Skeletal muscle satellite cell (primary cell): ENCODE data around the gene CAMKMT.

Source experiments
- H3K27me3 ChIP-seq: 2 replicates; pipeline ENCODE4 v1.7.0; 2013; ENCODE audit warnings: low read length; ENCODE audit not compliant: control insufficient read depth, insufficient read depth
- H3K36me3 ChIP-seq: 2 replicates; pipeline ENCODE4 v1.7.0; 2013; ENCODE audit warnings: mild to moderate bottlenecking, control low read depth, low read length; ENCODE audit not compliant: insufficient read depth
- H3K4me1 ChIP-seq: 2 replicates; pipeline ENCODE4 v1.7.0; 2013; ENCODE audit warnings: low read length; ENCODE audit not compliant: control insufficient read depth, insufficient read depth
- H3K4me2 ChIP-seq: 2 replicates; pipeline ENCODE4 v1.7.0; 2013; ENCODE audit warnings: mild to moderate bottlenecking, low read length
- H3K4me3 ChIP-seq: 2 replicates; pipeline ENCODE4 v1.7.0; 2013; ENCODE audit warnings: low read length
- H3K9ac ChIP-seq: 2 replicates; pipeline ENCODE4 v1.7.0; 2013; ENCODE audit warnings: mild to moderate bottlenecking, low read depth, low read length, moderate library complexity
- H3K9me3 ChIP-seq: replicated peaks from 2 replicates; pipeline ENCODE4 v1.7.0; 2013; ENCODE audit warnings: mild to moderate bottlenecking, control low read depth, low read length

CAMKMT gene

GRCh38 chr2:44542520-44542919 lies 180.8 kb downstream of the CAMKMT start:
- Histone ChIP-seq H3K9me3 (no peaks in the 10 kb centered on the region), H3K4me1 (no peaks in the 10 kb centered on the region), H3K36me3 (no peaks in the 10 kb centered on the region), H3K4me2 (no peak overlapping the region), H3K27me3 (no peaks in the 10 kb centered on the region), H3K9ac (no peak overlapping the region), H3K4me3 (no peak overlapping the region)

GRCh38 chr2:44543773-44544725 lies 182.3 kb downstream of the CAMKMT start:
- H3K36me3 ChIP-seq: no peaks in the 10 kb centered on the region
- H3K27me3 ChIP-seq: no peaks in the 10 kb centered on the region
- no peak overlapping the region for H3K4me3 ChIP-seq
- no peak overlapping the region for H3K4me2 ChIP-seq
- no peaks in the 10 kb centered on the region for H3K9me3 ChIP-seq
- H3K9ac ChIP-seq: no peak overlapping the region
- peaks cover 12% of the 10 kb centered on the region for H3K4me1 ChIP-seq

DNA sequence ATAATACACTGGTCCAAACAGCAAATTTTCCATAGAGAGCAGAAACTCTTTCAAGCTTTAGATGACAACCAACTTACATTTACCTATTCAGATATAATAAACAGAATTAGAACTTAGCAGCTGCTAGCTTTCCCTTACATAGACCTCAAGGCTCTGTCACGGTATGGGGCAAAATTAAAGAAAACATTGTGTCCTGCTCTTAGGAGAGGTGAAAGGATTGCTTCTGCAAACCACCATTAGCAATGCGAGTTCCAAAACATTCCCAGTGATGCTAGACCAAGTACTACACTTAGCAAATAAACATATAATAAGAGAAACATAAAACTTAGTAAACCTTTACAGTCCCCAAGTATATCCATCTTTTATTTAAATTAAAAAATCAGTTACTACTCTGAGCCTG lies 183.3 kb downstream of the CAMKMT start:
- Histone ChIP-seq H3K27me3 (no peaks in the 10 kb centered on the region), H3K4me1 (peaks cover 22% of the 10 kb centered on the region), H3K4me2 (no peak overlapping the region), H3K9me3 (no peaks in the 10 kb centered on the region), H3K9ac (no peak overlapping the region), H3K36me3 (no peaks in the 10 kb centered on the region), H3K4me3 (no peak overlapping the region)

DNA sequence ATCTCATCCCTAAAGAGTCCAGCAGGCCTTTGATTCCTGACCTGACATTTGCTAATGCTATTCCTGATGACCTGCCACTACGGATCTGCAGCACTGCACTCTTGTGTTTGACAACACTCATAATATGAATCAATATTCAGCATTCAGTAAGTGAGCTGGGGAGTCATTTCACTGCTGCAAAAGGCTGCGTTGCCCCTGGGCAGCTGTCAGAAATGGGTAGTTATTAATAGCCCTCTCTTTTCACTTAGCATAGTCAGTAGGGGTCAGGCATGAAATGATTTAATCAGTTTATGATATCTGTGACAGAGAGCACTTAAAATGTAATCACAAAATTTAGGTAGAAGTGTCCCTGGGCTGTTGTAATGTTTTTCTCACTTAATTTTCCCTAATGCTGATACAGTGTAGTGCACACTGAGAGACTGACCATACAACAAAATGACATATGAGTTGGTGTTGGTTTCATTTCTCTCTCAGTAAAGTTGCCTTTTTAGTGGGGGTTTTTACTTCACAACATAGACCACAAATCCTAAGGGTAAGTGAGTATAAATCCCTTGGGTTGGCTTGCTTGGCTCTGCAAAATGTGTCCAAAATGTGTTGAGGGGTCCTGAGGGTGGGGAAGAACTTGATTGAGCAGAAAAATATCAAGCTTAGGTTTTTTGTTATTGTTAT lies 184.8 kb downstream of the CAMKMT start:
- H3K9me3 ChIP-seq: no peaks in the 10 kb centered on the region
- H3K27me3 ChIP-seq: no peaks in the 10 kb centered on the region
- no peak overlapping the region for H3K4me2 ChIP-seq
- no peak overlapping the region for H3K4me3 ChIP-seq
- H3K36me3 ChIP-seq: no peaks in the 10 kb centered on the region
- H3K4me1 ChIP-seq: peaks cover 29% of the 10 kb centered on the region
- H3K9ac ChIP-seq: no peak overlapping the region

GRCh38 chr2:44547718-44548117 lies 186.0 kb downstream of the CAMKMT start:
- Histone ChIP-seq H3K4me3 (no peak overlapping the region), H3K4me1 (peaks cover 31% of the 10 kb centered on the region), H3K9me3 (no peaks in the 10 kb centered on the region), H3K36me3 (no peaks in the 10 kb centered on the region), H3K4me2 (no peak overlapping the region), H3K27me3 (no peaks in the 10 kb centered on the region), H3K9ac (no peak overlapping the region)

GRCh38 chr2:44548221-44549098 lies 186.7 kb downstream of the CAMKMT start:
- peaks cover 38% of the 10 kb centered on the region for H3K4me1 ChIP-seq
- H3K9ac ChIP-seq: peak overlapping the region; percentile 23
- no peaks in the 10 kb centered on the region for H3K27me3 ChIP-seq
- peak overlapping the region; percentile 35 for H3K4me3 ChIP-seq
- no peaks in the 10 kb centered on the region for H3K36me3 ChIP-seq
- H3K9me3 ChIP-seq: no peaks in the 10 kb centered on the region
- H3K4me2 ChIP-seq: peak overlapping the region; percentile 77

- no peaks in the 10 kb centered on the region for H3K36me3 ChIP-seq
- peak overlapping the region; percentile 77 for H3K4me2 ChIP-seq
- no peaks in the 10 kb centered on the region for H3K27me3 ChIP-seq
- H3K4me3 ChIP-seq: peak overlapping the region; percentile 35
- H3K4me1 ChIP-seq: peaks cover 43% of the 10 kb centered on the region
- peak overlapping the region; percentile 34 for H3K9ac ChIP-seq
- no peaks in the 10 kb centered on the region for H3K9me3 ChIP-seq
Observed at GRCh38 chr2:44549099-44549471, 187.3 kb downstream of the CAMKMT start.

GRCh38 chr2:44549856-44550255 lies 188.1 kb downstream of the CAMKMT start:
- H3K4me1 ChIP-seq: peaks cover 47% of the 10 kb centered on the region
- no peaks in the 10 kb centered on the region for H3K27me3 ChIP-seq
- H3K4me2 ChIP-seq: peak overlapping the region; percentile 45
- H3K4me3 ChIP-seq: peak overlapping the region; percentile 12
- H3K36me3 ChIP-seq: no peaks in the 10 kb centered on the region
- H3K9ac ChIP-seq: peak overlapping the region; percentile 34
- no peaks in the 10 kb centered on the region for H3K9me3 ChIP-seq

DNA sequence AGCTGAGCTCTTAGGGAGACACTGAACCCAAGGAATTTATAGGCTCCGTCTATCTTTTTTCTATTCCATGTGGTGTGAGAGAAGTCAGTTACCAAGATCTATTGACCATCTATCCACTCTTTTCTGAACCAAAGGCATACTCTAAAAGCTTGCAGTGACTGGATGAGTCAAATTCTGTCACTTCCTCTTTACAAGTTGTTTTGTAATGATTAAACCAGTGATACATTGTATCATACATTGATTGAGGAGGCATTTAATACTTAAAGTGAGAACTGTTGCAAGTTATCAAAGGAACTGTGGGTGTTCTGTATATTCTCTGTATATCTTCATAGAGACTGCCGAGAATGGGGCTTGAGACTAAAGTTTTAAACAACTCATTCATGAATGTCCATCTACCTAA lies 188.8 kb downstream of the CAMKMT start:
- H3K4me2 ChIP-seq: no peak overlapping the region
- H3K9me3 ChIP-seq: no peaks in the 10 kb centered on the region
- no peak overlapping the region for H3K9ac ChIP-seq
- peaks cover 47% of the 10 kb centered on the region for H3K4me1 ChIP-seq
- H3K27me3 ChIP-seq: no peaks in the 10 kb centered on the region
- no peak overlapping the region for H3K4me3 ChIP-seq
- H3K36me3 ChIP-seq: no peaks in the 10 kb centered on the region

GRCh38 chr2:44551497-44551896 lies 189.8 kb downstream of the CAMKMT start:
- H3K9me3 ChIP-seq: no peaks in the 10 kb centered on the region

DNA sequence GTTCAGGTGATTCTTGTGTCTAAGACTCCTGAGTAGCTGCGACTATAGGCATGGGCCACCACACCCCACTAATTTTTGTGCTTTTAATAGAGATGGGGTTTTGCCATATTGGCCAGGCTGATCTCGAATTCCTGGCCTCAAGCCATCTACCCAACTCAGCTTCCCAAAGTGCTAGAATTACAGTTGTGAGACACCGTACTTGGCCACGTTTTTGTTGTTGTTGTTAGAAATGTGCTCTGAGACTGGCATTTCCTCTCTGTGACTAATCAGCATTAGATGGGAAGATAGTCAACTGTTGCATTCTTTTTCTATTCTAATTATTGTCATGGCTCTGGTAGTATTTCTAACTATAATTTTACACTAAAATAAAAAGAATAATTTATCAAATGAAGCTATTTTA lies 191.7 kb downstream of the CAMKMT start:
- Histone ChIP-seq H3K27me3 (no peaks in the 10 kb centered on the region), H3K9me3 (no peaks in the 10 kb centered on the region), H3K9ac (no peak overlapping the region), H3K4me1 (peaks cover 47% of the 10 kb centered on the region), H3K4me2 (peak overlapping the region; percentile 70), H3K36me3 (no peaks in the 10 kb centered on the region), H3K4me3 (peak overlapping the region; percentile 28)

More at GRCh38 chr2:44551497-44551896, 189.8 kb downstream of the CAMKMT start:
- Histone ChIP-seq H3K27me3 (no peaks in the 10 kb centered on the region), H3K36me3 (no peaks in the 10 kb centered on the region), H3K4me3 (no peak overlapping the region), H3K4me1 (peaks cover 47% of the 10 kb centered on the region), H3K4me2 (no peak overlapping the region), H3K9ac (no peak overlapping the region)
